GM10266 (cell line): ENCODE data around the gene C11orf24.
"Not testable (repeated sequence)": the region's sequence is repeated elsewhere in the genome, so short reads cannot be mapped to it uniquely, and the experiment has no call there.

ENCODE experiments used
- DNase-seq: peaks from one replicate; pipeline ENCODE4 v3.0.0; 2012; ENCODE audit errors: extremely low spot score
- CTCF ChIP-seq: IDR thresholded peaks from 2 replicates; pipeline ENCODE4 v1.5.1; 2012; ENCODE audit warnings: mild to moderate bottlenecking, low read depth; ENCODE audit not compliant: control insufficient read depth, insufficient read depth; ENCODE audit errors: missing control alignments

Gene C11orf24

GRCh38 chr11:68287419-68287818 is 15.6 kb upstream of the C11orf24 start:
- DNase-seq = no peak
- no peak for TF ChIP-seq CTCF

GRCh38 chr11:68284588-68284987 is 12.8 kb upstream of the C11orf24 start:
- not testable (repeated sequence) for DNase-seq

- TF ChIP-seq CTCF = no peak
- DNase-seq = no peak
Measured at GRCh38 chr11:68282861-68283230, 11.1 kb upstream of the C11orf24 start.

GRCh38 chr11:68282141-68282860 is 10.5 kb upstream of the C11orf24 start:
- peak; percentile 57 for DNase-seq

GRCh38 chr11:68279676-68280075 is 7.9 kb upstream of the C11orf24 start:
- no peak for DNase-seq
- no peak for TF ChIP-seq CTCF

More at GRCh38 chr11:68282141-68282860, 10.5 kb upstream of the C11orf24 start:
- TF ChIP-seq CTCF = no peak

- TF ChIP-seq CTCF = no peak
- no peak for DNase-seq
Measured at GRCh38 chr11:68276861-68277260, 5.1 kb upstream of the C11orf24 start.

- no peak for TF ChIP-seq CTCF
- DNase-seq = no peak
Measured at GRCh38 chr11:68275721-68276507, 4.1 kb upstream of the C11orf24 start.
